RPMI7951 (cell line): ENCODE results near the gene NXPH1. TPM values are rescaled to one million over a fixed set of nuclear protein-coding genes. Genes with fewer than 3 reads are reported as not detected.

Source experiments
- DNase-seq: peaks from one replicate; pipeline ENCODE4 v3.0.0-alpha.2; 2012; ENCODE audit warnings: low read depth
- total RNA-seq: library from RNA; depleted of rRNA; stranded (reverse); fragments of >200 nt; shearing (Covaris generic); gene quantifications from 2 replicates; pipeline ENCODE4 v1.2.3, GENCODE V29; 2014

NXPH1 gene
- total RNA-seq, 1 experiment from 2014 or later: not detected

- no peak for DNase-seq
Measured at GRCh38 chr7:8507566-8507965, 74.2 kb downstream of the NXPH1 start.

GRCh38 chr7:8509621-8510020, 76.2 kb downstream of the NXPH1 start:
- no peak for DNase-seq

GRCh38 chr7:8511855-8512254, 78.4 kb downstream of the NXPH1 start:
- DNase-seq: no peak

- no peak for DNase-seq
Measured at GRCh38 chr7:8514781-8515519, 81.5 kb downstream of the NXPH1 start.

GRCh38 chr7:8515640-8516185, 82.3 kb downstream of the NXPH1 start:
- no peak for DNase-seq

GRCh38 chr7:8516976-8517375, 83.6 kb downstream of the NXPH1 start:
- DNase-seq: no peak

- DNase-seq: no peak
Measured at GRCh38 chr7:8528311-8528710, 94.9 kb downstream of the NXPH1 start.

- DNase-seq: no peak
Measured at GRCh38 chr7:8531991-8532515, 98.6 kb downstream of the NXPH1 start.

GRCh38 chr7:8536431-8536830, 103.0 kb downstream of the NXPH1 start:
- DNase-seq: no peak

- no peak for DNase-seq
Measured at GRCh38 chr7:8549046-8549445, 115.6 kb downstream of the NXPH1 start.

GRCh38 chr7:8560501-8560900, 127.1 kb downstream of the NXPH1 start:
- DNase-seq: no peak

- no peak for DNase-seq
Measured at GRCh38 chr7:8561449-8561848, 128.0 kb downstream of the NXPH1 start.

- DNase-seq: no peak
Measured at GRCh38 chr7:8564281-8564680, 130.9 kb downstream of the NXPH1 start.

- DNase-seq: no peak
Measured at GRCh38 chr7:8566016-8566415, 132.6 kb downstream of the NXPH1 start.

- DNase-seq: no peak
Measured at GRCh38 chr7:8567626-8568025, 134.2 kb downstream of the NXPH1 start.

- no peak for DNase-seq
Measured at GRCh38 chr7:8579661-8580194, 146.3 kb downstream of the NXPH1 start.

GRCh38 chr7:8581842-8582241, 148.4 kb downstream of the NXPH1 start:
- DNase-seq: no peak

- DNase-seq: no peak
Measured at GRCh38 chr7:8582728-8583127, 149.3 kb downstream of the NXPH1 start.

GRCh38 chr7:8585591-8585990, 152.2 kb downstream of the NXPH1 start:
- no peak for DNase-seq

GRCh38 chr7:8590225-8590624, 156.8 kb downstream of the NXPH1 start:
- DNase-seq: no peak

- no peak for DNase-seq
Measured at GRCh38 chr7:8590791-8591190, 157.4 kb downstream of the NXPH1 start.

- DNase-seq: no peak
Measured at GRCh38 chr7:8591289-8591688, 157.9 kb downstream of the NXPH1 start.

- DNase-seq: no peak
Measured at GRCh38 chr7:8592167-8592566, 158.8 kb downstream of the NXPH1 start.
